DMS79 (cell line): Measurements from ENCODE around the gene DTWD1.
"Not testable (repeated sequence)": the region's sequence is repeated elsewhere in the genome, so short reads cannot be mapped to it uniquely, and the experiment has no call there.

Experiments
- DNase-seq: peaks from one replicate; lab custom pipeline; 2025; lab: John Stamatoyannopoulos, UW

The DTWD1 gene

DNA sequence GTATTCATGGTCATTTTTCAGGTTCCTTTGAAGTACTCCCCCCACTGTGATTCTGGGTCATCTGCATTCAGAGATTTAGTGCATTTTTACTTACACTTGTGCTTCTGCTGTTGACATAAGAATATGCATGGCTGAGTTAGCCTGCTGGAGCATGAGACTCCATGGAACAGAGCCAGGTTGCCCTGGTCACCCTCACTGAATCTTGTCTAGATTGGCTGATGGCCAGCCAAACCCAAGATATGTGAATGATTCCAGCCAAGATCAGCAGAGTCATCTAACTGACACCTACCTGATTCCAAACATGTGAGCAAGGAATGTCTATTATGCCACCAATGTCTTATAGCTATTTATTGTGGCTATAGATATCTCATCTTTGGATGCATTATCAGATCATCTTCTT, 25.1 kb downstream of the DTWD1 start:
- peak; percentile 78 for DNase-seq

DNA sequence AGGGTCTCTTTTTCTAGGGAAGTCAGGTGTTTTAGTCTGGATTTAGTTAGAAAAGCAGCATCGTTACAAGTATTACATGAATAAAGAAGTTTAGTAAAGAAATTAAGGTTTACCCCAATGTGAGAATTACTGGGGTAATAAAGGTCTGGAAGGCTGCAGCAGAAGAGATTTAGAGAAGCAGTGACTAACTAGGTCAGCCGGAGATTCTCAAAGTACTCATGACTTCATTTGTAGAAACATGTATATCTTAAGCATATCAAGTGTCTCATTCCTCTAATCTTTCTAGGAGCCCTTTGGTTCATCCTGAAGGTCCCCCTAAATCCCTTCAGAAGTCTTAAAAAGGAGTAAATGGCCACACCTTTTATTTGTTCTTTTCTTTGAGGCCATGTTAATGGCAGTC, 26.0 kb downstream of the DTWD1 start:
- no peak for DNase-seq

DNA sequence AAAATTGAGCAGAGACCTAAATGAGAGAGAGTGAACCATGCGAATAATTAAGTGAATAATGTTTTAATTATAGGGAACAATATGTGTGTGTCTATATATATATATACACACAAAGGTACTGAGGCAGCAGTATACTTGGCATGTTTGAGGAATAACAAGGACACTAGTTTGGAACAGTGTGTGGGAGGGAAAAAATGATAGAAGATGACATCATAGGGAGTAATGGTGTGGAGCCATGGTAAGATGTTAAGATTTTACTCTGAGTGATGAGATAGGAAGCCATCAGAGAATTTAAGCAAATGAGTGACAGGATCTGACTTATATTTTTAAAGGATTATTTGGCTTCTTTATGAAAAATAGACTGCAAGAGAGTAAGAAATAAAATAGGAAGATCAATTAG, 29.1 kb downstream of the DTWD1 start:
- no peak for DNase-seq

DNA sequence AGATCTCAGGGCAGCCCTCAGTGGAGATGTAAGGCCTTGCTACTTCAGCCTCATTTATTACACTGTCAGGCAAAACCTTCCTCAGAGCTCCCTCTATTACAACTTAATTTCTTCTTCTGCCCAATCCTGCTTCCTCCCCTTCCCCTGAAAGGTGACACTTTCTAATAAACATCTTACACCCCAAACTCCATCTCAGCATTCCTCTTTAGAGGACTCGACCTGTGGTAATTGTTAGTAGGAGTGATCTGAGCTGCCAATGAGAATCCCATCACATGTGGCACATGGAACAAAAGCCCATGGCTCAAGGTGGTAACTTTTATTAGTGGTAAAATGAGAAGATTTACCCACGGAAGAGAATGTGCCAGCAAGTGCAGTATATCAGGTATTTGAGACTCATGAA, 29.8 kb downstream of the DTWD1 start:
- no peak for DNase-seq

DNA sequence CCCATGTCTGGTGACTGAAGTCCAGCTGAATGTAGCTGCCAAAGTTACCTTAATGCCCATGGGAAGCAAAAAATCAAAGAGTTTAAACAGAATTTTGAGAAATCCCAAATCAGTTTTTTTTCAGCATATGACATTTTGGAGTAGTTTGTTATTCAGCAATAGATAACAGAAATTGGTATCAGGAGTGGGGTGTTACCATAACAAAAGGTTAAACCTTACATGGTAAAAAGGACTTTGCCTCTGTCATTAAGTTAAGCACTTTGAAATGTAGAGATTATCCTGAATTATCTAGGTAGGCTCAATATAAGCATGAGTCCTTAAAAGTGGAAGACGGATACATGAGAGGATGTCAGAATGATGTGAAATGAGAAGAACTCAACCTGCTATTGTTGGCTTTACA, 32.1 kb downstream of the DTWD1 start:
- DNase-seq = no peak

DNA sequence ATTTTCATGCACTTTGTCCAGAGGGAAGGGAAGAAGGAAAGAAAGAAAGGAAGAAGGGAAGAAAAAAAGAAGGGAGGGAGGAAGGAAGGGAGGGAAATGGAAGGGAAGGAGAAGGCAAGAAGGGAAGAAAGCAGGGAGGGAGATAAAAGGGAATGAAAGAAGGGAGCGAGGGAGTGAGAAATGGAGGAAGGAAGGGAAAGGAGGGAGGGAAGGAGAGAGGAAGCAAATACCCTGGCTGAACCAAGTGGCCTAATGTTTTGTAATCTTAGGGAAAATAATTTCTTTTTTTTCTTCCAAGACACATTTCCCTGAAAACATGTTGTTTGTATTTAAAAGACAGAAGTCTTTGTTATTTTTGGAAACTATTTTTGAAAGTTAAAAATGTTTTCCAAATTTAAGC, 35.9 kb downstream of the DTWD1 start:
- no peak for DNase-seq

DNA sequence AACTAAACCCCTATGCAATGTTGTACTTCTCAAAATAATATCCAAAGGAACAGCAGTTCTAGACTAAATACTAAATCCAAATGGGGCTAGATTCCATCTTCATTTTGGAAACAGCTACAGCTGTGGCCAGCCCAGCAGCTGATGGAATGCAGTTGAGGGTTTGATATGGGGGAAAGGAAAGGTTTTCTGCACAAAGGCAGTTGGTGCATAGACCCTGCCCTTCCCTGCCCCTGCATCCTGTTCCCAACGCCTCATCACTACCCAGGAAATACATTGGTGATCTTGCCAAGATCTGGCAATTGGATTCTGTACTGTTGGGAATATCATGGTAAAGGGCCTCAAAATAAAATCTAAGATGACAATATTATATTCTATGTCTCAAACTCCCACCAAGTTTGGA, 43.9 kb downstream of the DTWD1 start:
- DNase-seq = no peak

DNA sequence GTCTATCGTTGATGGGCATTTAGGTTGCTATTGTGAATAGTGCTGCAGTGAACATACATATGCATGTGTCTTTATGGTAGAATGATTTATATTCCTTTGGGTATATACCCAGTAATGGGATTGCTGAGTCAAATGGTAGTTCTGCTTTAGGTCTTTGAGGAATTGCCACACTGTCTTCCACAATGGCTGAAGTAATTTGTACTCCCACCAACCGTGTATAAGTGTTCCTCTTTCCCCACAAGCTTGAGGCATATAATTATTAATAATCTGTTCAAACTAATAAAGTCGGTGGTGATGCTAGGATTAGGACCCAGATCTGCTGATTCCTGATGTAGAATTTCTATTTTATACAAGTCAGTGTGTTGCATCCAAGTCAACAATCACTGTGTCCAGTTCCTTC, 45.6 kb downstream of the DTWD1 start:
- not testable (repeated sequence) for DNase-seq

DNA sequence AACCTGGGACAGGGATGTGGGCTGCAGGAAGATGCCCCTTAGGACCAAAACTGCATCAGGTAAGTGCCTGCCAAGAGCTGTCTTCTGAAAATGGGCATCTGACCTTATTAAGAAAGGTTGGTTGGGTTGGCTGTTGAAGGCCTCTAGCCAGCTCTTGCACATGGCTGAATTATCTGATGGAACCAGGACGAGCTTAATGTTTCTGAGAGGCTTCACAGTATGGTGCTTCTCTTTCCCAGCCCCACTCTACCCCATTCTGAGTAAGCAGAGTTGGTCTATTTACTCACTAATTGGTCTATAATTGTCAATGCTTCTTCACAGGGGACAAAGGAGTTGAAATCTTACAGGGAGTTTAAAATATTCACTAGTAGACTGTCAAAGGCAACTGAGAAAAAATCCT, 48.4 kb downstream of the DTWD1 start:
- no peak for DNase-seq

DNA sequence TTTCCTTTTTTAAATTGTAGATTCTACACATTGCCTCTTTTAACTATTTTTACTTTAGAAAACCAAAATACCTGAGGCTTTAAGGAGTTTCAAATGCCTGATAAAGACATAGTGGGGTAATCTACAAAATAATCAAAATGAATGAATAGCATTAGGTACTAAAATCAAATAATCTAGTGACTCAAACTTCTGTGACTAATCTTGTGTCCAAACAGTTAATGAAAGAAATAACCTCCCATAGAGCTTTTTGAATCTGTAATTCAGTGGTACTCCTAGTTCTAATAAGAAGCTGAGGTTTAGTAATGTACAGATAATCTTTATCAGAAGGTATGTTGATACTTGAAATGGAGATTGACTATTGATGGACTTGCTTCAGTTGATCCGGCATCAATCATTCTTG, 53.0 kb downstream of the DTWD1 start:
- DNase-seq = no peak

DNA sequence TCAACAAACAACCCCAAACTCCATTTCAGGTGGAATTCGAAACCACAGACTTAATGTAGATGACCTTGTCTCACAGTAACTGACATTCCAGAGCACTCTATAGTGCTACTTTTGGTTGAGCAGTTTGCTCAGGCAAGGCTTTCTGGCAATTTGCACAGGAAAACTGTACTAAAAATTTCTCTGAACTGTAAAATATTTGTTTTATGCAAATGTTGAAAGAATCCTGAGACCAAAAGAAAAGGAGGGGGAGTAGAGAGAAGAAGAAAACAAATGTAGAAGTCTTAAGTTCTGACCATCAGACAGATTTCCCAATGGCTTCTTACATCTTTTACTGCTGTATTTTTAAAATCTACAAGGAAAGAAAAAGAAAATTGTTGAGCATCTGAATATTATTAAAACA, 53.5 kb downstream of the DTWD1 start:
- DNase-seq = no peak

DNA sequence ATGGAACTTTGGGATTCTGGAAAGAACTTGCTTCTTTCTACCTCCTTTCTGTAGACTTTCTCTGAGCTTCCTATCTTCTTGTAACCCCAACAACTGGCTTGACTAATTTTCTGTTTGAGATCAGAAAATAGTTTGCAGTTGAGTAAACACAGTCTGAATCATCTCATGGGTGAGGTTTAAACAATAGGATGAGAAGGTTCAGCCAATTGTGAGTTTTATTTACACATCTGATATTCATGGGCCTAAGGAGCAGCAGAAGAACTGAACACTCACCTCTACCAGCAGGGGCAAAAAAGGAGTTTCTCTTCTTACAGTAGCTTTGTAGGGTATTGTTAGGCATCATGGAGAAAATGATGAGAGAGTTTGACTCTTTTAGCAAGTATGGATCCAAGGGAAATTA, 54.2 kb downstream of the DTWD1 start:
- DNase-seq = no peak

DNA sequence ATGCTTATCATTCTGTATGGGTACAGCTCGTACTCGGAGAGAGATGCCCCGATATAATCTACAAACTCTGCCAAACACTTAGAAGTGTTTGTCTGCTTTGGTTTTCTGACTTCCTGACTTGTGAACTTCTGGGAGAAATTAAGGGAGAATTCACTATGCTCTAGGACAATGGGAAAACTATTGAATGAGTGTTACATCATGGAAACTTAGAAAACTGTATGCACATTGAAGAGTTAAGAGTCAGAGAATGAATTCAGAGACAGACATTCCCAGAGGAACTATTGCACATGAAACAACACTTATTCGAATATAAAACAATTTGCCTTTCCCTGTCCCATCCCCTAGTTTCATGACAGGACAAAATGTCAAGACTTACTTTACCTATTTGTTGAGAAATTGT, 57.8 kb downstream of the DTWD1 start:
- DNase-seq = no peak

DNA sequence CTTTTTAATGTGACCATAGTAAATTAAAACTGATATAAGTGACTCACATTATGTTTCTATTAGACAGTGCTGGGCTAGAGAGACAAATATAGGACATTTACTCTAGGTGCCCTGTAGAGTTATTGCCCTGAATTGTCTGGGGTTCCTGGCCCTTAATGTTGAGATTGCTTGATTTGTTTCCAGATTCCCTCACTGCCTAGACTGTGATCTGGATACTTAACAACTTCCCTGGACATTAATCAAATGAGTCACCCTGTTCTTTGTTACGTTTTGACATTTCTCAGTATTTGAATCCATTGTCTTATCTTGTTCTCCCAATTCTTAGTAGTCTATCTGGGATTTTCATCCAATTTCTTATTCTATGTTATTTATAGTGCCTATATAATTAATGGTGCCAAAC, 65.8 kb downstream of the DTWD1 start:
- no peak for DNase-seq

DNA sequence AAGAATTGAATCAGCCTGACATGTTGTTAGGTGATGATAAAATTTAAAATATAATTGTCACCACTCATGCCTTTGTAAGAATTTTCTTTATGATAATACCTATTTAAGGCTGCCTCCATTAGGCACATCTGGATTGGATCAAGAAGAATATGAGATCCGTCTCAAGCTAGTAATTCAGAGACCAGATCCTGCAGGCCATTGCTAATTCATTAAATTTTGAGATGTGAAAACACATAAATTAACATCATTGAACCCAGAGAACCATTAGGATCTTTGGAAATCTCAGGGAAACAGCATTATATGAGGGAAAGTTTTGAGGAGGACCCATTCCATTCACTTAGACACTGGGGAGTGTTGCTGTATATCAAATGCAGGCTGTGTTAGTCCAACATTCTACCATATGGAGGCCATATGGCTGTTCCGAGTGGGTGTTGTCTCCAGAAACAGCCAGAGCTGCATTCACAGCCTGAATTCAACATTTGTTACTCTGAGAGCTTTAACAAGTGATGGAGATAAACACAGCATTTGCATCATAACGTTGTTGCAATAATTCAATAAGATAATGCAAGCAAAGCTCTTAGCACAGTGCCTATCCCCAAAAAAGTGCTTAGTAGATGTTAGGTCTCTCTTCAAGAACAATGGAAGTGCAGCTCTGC, 67.4 kb downstream of the DTWD1 start:
- no peak for DNase-seq

DNA sequence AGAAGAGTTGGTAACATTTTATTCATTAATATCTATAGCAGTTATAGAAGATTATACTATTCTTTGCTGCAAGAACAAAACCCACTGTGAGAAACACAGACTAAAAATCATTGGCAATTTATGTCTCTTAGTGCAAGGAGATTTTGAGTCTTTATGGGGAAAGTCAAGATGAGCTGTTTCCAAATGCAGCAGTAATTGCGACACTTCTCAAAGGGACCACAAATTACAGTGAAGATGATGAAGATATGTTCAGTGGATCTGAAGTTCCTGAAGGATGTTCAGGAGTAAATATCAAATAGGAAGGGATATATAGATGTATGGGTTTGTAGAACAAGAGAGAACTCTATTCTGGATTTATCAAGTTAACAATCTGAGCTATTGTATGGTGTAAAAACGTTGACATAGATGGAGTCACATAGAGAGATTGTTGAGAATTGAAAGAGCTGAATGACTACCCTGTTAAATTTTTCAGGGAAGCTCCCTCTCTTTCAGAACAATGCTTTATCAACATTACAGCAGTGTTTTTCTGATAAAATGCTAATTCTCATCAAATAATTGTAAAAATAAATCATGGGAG, 71.8 kb downstream of the DTWD1 start:
- no peak for DNase-seq

DNA sequence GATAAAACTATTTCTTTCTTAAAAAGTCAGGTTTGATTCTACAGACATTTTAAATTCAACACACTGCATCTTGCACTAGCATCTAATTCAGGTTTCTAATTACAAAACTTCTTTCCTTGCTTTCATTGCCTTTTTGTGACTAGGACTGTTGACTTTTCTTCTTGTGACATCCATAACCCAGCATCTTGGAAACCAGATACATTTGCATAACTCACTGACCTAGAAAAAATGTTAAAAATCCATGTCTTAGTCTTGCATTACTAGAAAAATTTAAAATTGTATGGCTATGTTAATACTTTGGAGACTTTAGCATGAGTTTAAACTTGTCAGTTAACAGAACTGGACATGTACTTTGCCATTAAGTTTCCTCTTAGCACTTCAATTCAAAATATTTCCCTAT, 72.7 kb downstream of the DTWD1 start:
- DNase-seq = no peak

DNA sequence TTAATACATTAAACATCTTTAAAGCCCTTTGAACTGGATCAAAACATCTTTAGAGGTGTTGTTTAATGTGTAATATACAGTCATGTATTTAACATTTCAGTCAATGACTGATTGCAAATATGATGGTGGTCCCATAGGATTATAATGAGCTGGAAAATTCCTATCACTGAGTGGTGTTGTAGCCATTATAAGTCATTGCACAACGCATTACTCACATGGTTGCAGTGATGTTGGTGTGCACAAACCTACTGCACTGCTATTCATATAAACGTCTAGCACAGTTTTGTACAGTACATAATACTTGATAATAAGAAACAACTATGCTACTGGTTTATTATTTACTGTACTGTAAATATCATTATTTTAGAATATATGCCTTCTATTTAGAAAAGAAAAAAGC, 75.6 kb downstream of the DTWD1 start:
- DNase-seq = no peak

DNA sequence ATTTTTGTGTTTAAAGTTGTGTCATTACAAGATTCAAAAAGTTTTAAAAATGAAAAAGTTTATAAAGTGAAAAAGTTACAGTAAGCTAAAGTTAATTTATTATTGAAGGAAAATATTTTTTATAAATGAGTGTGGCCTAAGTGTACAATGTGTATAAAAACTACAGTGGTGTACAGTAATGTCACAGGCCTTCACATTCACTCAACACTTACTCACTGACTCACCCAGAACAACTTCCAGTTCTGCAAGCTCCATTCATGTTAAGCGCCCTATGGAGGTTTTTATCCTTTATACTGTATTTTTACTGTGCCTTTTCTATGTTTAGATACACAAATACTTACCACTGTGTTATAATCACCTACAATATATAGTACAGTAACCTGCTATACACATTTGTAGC, 76.3 kb downstream of the DTWD1 start:
- no peak for DNase-seq

DNA sequence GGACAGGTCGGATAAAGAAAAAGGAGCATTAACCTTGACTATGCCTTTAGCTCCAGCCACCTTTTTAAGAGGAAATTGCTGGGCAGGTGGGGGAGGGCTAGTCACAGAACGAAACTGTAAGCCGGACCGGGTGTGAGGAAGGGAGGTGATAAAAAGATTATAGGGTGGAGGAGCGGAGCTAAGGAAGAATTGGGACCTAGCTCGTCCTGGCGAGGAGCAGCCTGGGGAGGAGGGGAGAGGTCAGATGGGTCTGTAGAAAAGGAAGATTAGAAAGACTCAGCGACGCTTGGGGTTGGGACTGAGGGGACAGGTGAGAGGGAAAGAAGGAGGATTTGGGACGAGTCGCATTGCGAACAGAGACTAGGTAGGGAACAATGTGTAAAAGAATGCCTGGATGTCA, 82.1 kb downstream of the DTWD1 start:
- DNase-seq = not testable (repeated sequence)
